Measurements from ENCODE around the gene EPHB2. TPM values are rescaled to one million over a fixed set of nuclear protein-coding genes. Genes with fewer than 3 reads are reported as not detected.
"Not testable (repeated sequence)": the region's sequence is repeated elsewhere in the genome, so short reads cannot be mapped to it uniquely, and the experiment has no call there.

EPHB2 gene
- total RNA-seq, 5 donors from 2014 or later (not counting 1 experiment from before 2014, with no cell fraction given): 0.06 to 0.20 (median 0.12) TPM; not detected in 2

- H3K4me3 Mint-ChIP-seq: no peak overlapping the region
- H3K9me3 ChIP-seq: no peaks in the 10 kb centered on the region
- 56% methylated on average over 5 of the region's 6 CpGs for WGBS (ENCODE audit: insufficient coverage)
- H3K4me1 ChIP-seq (ENCODE audit: control insufficient read depth in 1 of 2, extremely low read depth in 1 of 2, insufficient read depth in 2 of 2, low read length in 2 of 2): no peaks in the 10 kb centered on the region
- no peak overlapping the region for H3K27ac ChIP-seq (ENCODE audit: low read length)
- DNase-seq (no peak), ATAC-seq (replicated peaks in 1 of 4) (no peak)
- H3K4me1 Mint-ChIP-seq: no peaks in the 10 kb centered on the region
- ChIA-PET POLR2A (no interaction called here), CTCF (no interaction called here)
- H3K27ac Mint-ChIP-seq: no peak overlapping the region
- H3K27me3 Mint-ChIP-seq: peaks cover 10 to 21% of the 10 kb centered on the region in 2 donors
- no peaks in the 10 kb centered on the region for H3K9me3 Mint-ChIP-seq
- H3K27me3 ChIP-seq (replicated peaks in 1 of 2; ENCODE audit: control insufficient read depth in 2 of 2, extremely low read depth in 1 of 2, insufficient read depth in 2 of 2, low read length in 1 of 2): peaks cover 0 to 18% of the 10 kb centered on the region in 2 experiments
- H3K4me3 ChIP-seq (ENCODE audit: control insufficient read depth in 1 of 2, extremely low read depth in 1 of 2, low read length in 1 of 2): no peak overlapping the region
- no peaks in the 10 kb centered on the region for H3K36me3 Mint-ChIP-seq
- H3K36me3 ChIP-seq (ENCODE audit: control insufficient read depth in 2 of 2, extremely low read depth in 1 of 2, insufficient read depth in 1 of 2, low read length in 1 of 2): no peaks in the 10 kb centered on the region
These were observed 121.2 kb downstream of the EPHB2 start for GRCh38 chr1:22831729-22832413.

GRCh38 chr1:22832414-22832786 is 121.8 kb downstream of the EPHB2 start:
- H3K4me1 Mint-ChIP-seq: no peaks in the 10 kb centered on the region
- Histone ChIP-seq H3K9me3 (no peaks in the 10 kb centered on the region), H3K27ac (ENCODE audit: low read length) (no peak overlapping the region), H3K36me3 (ENCODE audit: control insufficient read depth in 2 of 2, extremely low read depth in 1 of 2, insufficient read depth in 1 of 2, low read length in 1 of 2) (no peaks in the 10 kb centered on the region), H3K4me3 (ENCODE audit: control insufficient read depth in 1 of 2, extremely low read depth in 1 of 2, low read length in 1 of 2) (no peak overlapping the region), H3K27me3 (replicated peaks in 1 of 2; ENCODE audit: control insufficient read depth in 2 of 2, extremely low read depth in 1 of 2, insufficient read depth in 2 of 2, low read length in 1 of 2) (peaks cover 0 to 21% of the 10 kb centered on the region in 2 experiments), H3K4me1 (ENCODE audit: control insufficient read depth in 1 of 2, extremely low read depth in 1 of 2, insufficient read depth in 2 of 2, low read length in 2 of 2) (no peaks in the 10 kb centered on the region)
- peaks cover 10 to 23% of the 10 kb centered on the region in 2 donors for H3K27me3 Mint-ChIP-seq
- 75% methylated on average over 2 of the region's 3 CpGs for WGBS (ENCODE audit: insufficient coverage)
- H3K9me3 Mint-ChIP-seq: no peaks in the 10 kb centered on the region
- POLR2A ChIA-PET: no interaction called here
- H3K27ac Mint-ChIP-seq: no peak overlapping the region
- no peaks in the 10 kb centered on the region for H3K36me3 Mint-ChIP-seq
- no peak for ATAC-seq (replicated peaks in 1 of 4)
- H3K4me3 Mint-ChIP-seq: no peak overlapping the region
- CTCF ChIA-PET: no interaction called here
- DNase-seq: no peak

GRCh38 chr1:22833699-22834098 is 123.1 kb downstream of the EPHB2 start:
- H3K4me1 ChIP-seq (ENCODE audit: control insufficient read depth in 1 of 2, extremely low read depth in 1 of 2, insufficient read depth in 2 of 2, low read length in 2 of 2): no peaks in the 10 kb centered on the region

GRCh38 chr1:22834420-22834819 is 123.8 kb downstream of the EPHB2 start:
- CTCF ChIA-PET; H3K4me1 Mint-ChIP-seq; H3K9me3 Mint-ChIP-seq; H3K4me3 ChIP-seq (ENCODE audit: control insufficient read depth in 1 of 2, extremely low read depth in 1 of 2, low read length in 1 of 2); ATAC-seq (replicated peaks in 1 of 4); H3K36me3 Mint-ChIP-seq; H3K36me3 ChIP-seq (ENCODE audit: control insufficient read depth in 2 of 2, extremely low read depth in 1 of 2, insufficient read depth in 1 of 2, low read length in 1 of 2); H3K9me3 ChIP-seq; H3K27ac Mint-ChIP-seq; H3K4me1 ChIP-seq (ENCODE audit: control insufficient read depth in 1 of 2, extremely low read depth in 1 of 2, insufficient read depth in 2 of 2, low read length in 2 of 2); H3K4me3 Mint-ChIP-seq; H3K27ac ChIP-seq (ENCODE audit: low read length); POLR2A ChIA-PET; DNase-seq: not testable (repeated sequence)
- peaks cover 10 to 21% of the 10 kb centered on the region in 2 donors for H3K27me3 Mint-ChIP-seq
- WGBS (ENCODE audit: insufficient coverage): 67% methylated on average over 1 of the region's 2 CpGs
- H3K27me3 ChIP-seq (replicated peaks in 1 of 2; ENCODE audit: control insufficient read depth in 2 of 2, extremely low read depth in 1 of 2, insufficient read depth in 2 of 2, low read length in 1 of 2): peaks cover 0 to 24% of the 10 kb centered on the region in 2 experiments

More at GRCh38 chr1:22833699-22834098, 123.1 kb downstream of the EPHB2 start:
- Mint-ChIP-seq H3K9me3 (no peaks in the 10 kb centered on the region), H3K27ac (no peak overlapping the region), H3K4me1 (no peaks in the 10 kb centered on the region), H3K4me3 (no peak overlapping the region), H3K36me3 (no peaks in the 10 kb centered on the region), H3K27me3 (peaks cover 10 to 21% of the 10 kb centered on the region in 2 donors)
- no CpG with 5 or more reads among the region's 1 CpG for WGBS (ENCODE audit: insufficient coverage)
- Histone ChIP-seq H3K4me3 (ENCODE audit: control insufficient read depth in 1 of 2, extremely low read depth in 1 of 2, low read length in 1 of 2) (no peak overlapping the region), H3K36me3 (ENCODE audit: control insufficient read depth in 2 of 2, extremely low read depth in 1 of 2, insufficient read depth in 1 of 2, low read length in 1 of 2) (no peaks in the 10 kb centered on the region), H3K27ac (ENCODE audit: low read length) (no peak overlapping the region), H3K9me3 (no peaks in the 10 kb centered on the region), H3K27me3 (replicated peaks in 1 of 2; ENCODE audit: control insufficient read depth in 2 of 2, extremely low read depth in 1 of 2, insufficient read depth in 2 of 2, low read length in 1 of 2) (peaks cover 0 to 24% of the 10 kb centered on the region in 2 experiments)
- POLR2A ChIA-PET: no interaction called here
- DNase-seq (no peak), ATAC-seq (replicated peaks in 1 of 4) (no peak)
- CTCF ChIA-PET: no interaction called here

GRCh38 chr1:22835636-22836319 is 125.1 kb downstream of the EPHB2 start:
- DNase-seq (no peak), ATAC-seq (replicated peaks in 1 of 4) (no peak)
- Mint-ChIP-seq H3K9me3 (no peaks in the 10 kb centered on the region), H3K27me3 (peaks cover 11 to 15% of the 10 kb centered on the region in 2 donors), H3K27ac (no peak overlapping the region), H3K36me3 (no peaks in the 10 kb centered on the region), H3K4me1 (no peaks in the 10 kb centered on the region), H3K4me3 (no peak overlapping the region)
- no peaks in the 10 kb centered on the region for H3K4me1 ChIP-seq (ENCODE audit: control insufficient read depth in 1 of 2, extremely low read depth in 1 of 2, insufficient read depth in 2 of 2, low read length in 2 of 2)
- no peaks in the 10 kb centered on the region for H3K36me3 ChIP-seq (ENCODE audit: control insufficient read depth in 2 of 2, extremely low read depth in 1 of 2, insufficient read depth in 1 of 2, low read length in 1 of 2)
- H3K4me3 ChIP-seq (ENCODE audit: control insufficient read depth in 1 of 2, extremely low read depth in 1 of 2, low read length in 1 of 2): no peak overlapping the region
- CTCF ChIA-PET: no interaction called here
- WGBS (ENCODE audit: insufficient coverage): 95% methylated on average over 10 of the region's 24 CpGs
- POLR2A ChIA-PET: no interaction called here
- no peaks in the 10 kb centered on the region for H3K9me3 ChIP-seq
- H3K27ac ChIP-seq (ENCODE audit: low read length): no peak overlapping the region
- peaks cover 0 to 25% of the 10 kb centered on the region in 2 experiments for H3K27me3 ChIP-seq (replicated peaks in 1 of 2; ENCODE audit: control insufficient read depth in 2 of 2, extremely low read depth in 1 of 2, insufficient read depth in 2 of 2, low read length in 1 of 2)

GRCh38 chr1:22836850-22837249 is 126.2 kb downstream of the EPHB2 start:
- peaks cover 0 to 24% of the 10 kb centered on the region in 2 experiments for H3K27me3 ChIP-seq (replicated peaks in 1 of 2; ENCODE audit: control insufficient read depth in 2 of 2, extremely low read depth in 1 of 2, insufficient read depth in 2 of 2, low read length in 1 of 2)
- no peak overlapping the region for H3K4me3 ChIP-seq (ENCODE audit: control insufficient read depth in 1 of 2, extremely low read depth in 1 of 2, low read length in 1 of 2)
- ChIA-PET POLR2A (no interaction called here), CTCF (no interaction called here)
- ATAC-seq (replicated peaks in 1 of 4) (no peak), DNase-seq (no peak)
- H3K27ac ChIP-seq (ENCODE audit: low read length): no peak overlapping the region
- Mint-ChIP-seq H3K27me3 (peaks cover 4 to 11% of the 10 kb centered on the region in 2 donors), H3K36me3 (no peaks in the 10 kb centered on the region), H3K4me3 (no peak overlapping the region), H3K27ac (no peak overlapping the region), H3K4me1 (no peaks in the 10 kb centered on the region), H3K9me3 (no peaks in the 10 kb centered on the region)
- WGBS (ENCODE audit: insufficient coverage): 47% methylated on average over 3 of the region's 5 CpGs
- no peaks in the 10 kb centered on the region for H3K4me1 ChIP-seq (ENCODE audit: control insufficient read depth in 1 of 2, extremely low read depth in 1 of 2, insufficient read depth in 2 of 2, low read length in 2 of 2)
- H3K9me3 ChIP-seq: no peaks in the 10 kb centered on the region
- H3K36me3 ChIP-seq (ENCODE audit: control insufficient read depth in 2 of 2, extremely low read depth in 1 of 2, insufficient read depth in 1 of 2, low read length in 1 of 2): no peaks in the 10 kb centered on the region

Data from T-cell (primary cell).